ENCODE results near the gene IL6R. TPM values are rescaled to one million over a fixed set of nuclear protein-coding genes. Genes with fewer than 3 reads are reported as not detected.
"Not testable (repeated sequence)": the region's sequence is repeated elsewhere in the genome, so short reads cannot be mapped to it uniquely, and the experiment has no call there.

The IL6R gene
- total RNA-seq, 2 donors from 2014 or later: 6.7 to 8.5 TPM

DNA sequence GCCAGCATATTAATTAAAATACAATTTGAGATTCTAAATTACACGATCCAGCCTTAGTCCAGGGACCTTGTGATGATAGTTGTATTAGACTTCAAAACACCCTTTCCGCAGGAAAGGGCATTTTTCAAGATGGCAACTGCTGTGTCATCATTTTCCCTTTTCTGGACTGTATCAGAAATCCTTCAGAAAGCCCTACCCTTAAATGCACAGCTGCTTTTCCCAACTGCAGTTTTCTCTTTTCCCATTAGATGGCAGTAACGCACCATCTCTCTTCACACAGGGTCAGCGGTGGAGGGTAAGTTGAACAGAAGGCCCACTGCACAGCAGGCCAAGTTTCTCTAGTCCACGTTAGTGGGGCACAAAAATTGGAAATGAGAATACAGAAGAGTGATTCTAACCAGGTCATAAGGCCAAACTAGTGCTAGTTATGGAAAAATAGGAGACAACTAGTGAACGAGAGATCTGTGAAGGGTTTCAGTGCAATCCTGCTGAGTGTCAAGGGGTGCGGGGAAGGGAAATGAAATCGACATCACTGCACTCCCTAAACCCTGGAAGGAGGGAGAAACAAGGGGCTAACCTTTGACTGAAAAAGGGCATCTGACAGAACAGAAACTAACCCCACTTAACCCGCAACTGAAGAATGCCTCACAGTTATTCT, 74.8 kb downstream of the IL6R start:
- DNase-seq (ENCODE audit: low spot score in 2 of 2) (peak in 1 of 2 donors; percentile 76), ATAC-seq (peak; percentile 87 to 89)
- H3K27ac Mint-ChIP-seq: peak overlapping the region in 1 of 2 donors; percentile 31
- no peaks in the 10 kb centered on the region for H3K9me3 Mint-ChIP-seq
- H3K36me3 Mint-ChIP-seq: no peaks in the 10 kb centered on the region

DNA sequence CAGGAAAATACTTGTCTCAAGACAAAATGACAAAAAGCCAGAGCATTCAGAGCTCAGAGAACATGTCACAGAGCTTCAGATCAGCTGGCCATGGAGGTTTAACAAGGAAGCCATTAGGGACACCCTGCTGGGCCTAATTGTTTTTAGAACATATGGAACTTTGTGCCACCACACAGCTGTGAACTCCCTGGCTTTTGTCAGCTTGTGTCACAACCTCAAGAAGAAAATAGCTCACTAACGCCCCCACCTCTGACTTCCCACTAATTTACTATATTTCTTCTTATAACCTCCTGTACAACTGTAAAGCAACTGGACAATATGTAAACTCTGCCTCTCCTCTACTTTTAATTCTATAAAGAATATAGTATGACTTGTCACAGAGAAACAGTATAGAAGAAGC, 75.9 kb downstream of the IL6R start:
- no peak overlapping the region for H3K27ac Mint-ChIP-seq
- no peaks in the 10 kb centered on the region for H3K9me3 Mint-ChIP-seq
- no peak for DNase-seq (ENCODE audit: low spot score in 2 of 2)
- H3K36me3 Mint-ChIP-seq: no peaks in the 10 kb centered on the region
- ATAC-seq: no peak

DNA sequence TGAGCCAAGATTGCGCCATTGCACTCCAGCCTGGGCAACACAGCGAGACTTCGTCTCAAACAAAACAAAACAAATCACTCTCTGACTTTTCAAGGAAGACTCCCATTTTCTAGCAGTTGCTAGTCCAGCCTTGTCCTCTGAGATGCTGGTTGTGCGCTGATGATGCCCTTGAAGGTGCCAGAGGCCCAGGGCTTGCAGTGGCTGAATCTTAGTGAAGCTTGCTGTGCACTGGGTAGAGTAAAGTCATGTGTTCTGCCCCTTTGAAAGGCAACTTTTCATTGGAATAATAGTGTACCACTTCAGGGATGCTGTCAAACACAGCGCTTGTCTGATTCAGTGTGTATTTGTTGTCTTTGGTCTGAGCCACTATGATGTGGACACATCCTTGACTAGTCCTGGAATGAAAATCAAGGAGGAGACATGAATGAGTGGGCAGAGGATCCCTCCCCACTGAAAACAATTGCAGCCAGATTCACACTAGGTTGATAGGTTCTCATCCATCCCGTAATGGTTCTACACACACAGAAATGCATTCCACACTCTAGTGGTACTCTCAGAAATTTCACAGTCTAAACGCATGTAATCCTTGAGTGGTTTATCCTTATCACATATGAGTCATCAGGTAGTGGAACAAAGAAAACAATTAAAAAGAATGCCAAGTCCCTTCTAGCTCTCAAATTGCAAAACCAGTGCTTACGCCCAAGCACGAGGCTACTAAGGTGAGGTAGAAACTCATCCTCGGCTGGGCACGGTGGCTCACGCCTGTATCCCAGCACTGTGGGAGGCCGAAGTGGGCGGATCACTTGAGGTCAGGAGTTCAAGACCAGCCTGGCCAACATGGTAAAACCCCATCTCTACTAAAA, 79.0 kb downstream of the IL6R start:
- Mint-ChIP-seq H3K27ac (no peak overlapping the region), H3K36me3 (no peaks in the 10 kb centered on the region), H3K9me3 (no peaks in the 10 kb centered on the region)
- DNase-seq (ENCODE audit: low spot score in 2 of 2): no peak
- ATAC-seq: no peak

DNA sequence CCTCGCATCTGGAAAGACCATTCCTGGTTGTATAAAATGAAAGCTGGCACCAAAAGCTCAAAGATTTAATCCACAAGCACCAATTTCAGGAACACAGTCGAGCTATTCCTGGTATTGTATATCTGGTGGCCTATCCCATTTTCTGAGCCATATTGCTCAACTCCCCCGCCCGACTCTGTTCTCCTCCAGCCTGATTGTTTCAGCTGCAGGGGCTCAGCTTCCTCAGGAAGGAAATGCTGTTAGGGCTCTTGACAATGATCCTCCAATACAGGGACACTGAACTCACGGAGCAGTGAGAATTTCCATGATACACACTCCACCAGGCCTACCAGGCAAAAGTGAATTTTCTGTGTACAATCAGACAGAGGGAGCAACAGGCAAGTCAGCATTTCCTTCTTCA, 80.0 kb downstream of the IL6R start:
- no peak overlapping the region for H3K27ac Mint-ChIP-seq
- H3K9me3 Mint-ChIP-seq: no peaks in the 10 kb centered on the region
- DNase-seq (ENCODE audit: low spot score in 2 of 2) (no peak), ATAC-seq (no peak)
- H3K36me3 Mint-ChIP-seq: no peaks in the 10 kb centered on the region

DNA sequence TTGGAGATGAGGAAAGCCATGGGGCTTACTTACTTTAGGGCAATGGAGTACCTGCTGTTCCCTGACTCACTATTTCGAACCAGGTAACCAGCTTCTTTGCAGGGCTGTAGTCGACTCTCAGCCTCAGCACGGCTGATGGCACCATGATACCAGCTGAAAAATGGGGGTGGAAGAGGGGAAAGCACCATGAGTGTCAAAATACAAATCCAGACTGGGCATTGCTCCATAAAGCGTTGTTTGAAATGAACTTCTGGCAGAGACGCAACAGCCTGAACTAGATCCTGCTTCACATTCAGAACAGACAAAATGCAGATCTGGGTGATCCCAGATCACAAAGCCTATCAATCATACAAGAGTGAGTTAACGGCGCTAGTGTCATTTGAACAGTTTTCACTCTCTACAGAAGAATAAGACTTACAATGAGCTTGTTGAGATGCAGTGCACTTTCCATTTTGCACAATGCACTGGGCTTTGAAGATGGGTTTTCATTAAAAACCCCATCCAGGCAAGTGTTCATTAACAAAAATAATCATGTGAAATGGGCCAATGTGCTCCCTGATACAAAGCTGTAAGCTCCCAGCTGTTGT, 80.9 kb downstream of the IL6R start:
- Mint-ChIP-seq H3K36me3 (no peaks in the 10 kb centered on the region), H3K9me3 (no peaks in the 10 kb centered on the region)

DNA sequence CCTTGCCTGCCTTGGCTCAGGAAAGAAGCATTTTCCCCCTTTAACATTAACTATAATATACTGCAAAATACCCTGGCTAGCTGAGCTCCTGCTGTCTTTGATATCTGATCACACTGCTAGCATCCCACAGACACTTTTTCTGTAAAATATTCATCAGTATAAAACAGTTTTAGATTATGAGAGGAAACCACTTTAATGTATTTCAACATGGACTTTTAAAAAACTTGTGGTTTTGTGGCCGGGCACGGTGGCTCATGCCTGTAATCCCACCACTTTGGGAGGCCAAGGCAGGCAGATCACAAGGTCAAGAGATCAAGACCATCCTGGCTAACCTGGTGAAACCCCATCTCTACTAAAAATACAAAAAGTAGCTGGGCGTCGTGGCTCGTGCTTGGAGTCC, 81.6 kb downstream of the IL6R start:
- H3K9me3 Mint-ChIP-seq; H3K27ac Mint-ChIP-seq; ATAC-seq; H3K36me3 Mint-ChIP-seq; DNase-seq (ENCODE audit: low spot score in 2 of 2): not testable (repeated sequence)

More for the DNA sequence above, 80.9 kb downstream of the IL6R start:
- H3K27ac Mint-ChIP-seq: no peak overlapping the region
- DNase-seq (ENCODE audit: low spot score in 2 of 2) (no peak), ATAC-seq (no peak)

DNA sequence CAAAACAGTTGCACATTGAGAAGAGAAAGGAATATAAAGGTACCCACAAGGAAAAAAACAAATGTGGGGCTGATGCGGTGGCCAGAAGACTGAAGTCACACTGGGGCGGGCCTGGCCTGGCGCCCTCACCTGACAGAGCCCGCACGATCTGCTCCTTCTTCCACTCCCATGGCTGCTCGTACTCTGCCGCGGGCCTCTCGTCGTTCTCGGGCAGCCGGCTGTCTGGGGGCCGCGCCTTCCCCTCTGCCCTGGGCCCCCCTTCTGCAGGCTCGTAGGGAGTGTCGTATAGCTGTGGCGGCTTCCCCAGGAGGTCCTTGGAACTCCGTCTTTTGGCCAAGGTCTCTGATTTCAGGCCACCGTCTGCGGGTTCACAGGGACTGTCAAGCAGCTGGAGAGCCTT, 83.8 kb downstream of the IL6R start:
- ATAC-seq: no peak
- Mint-ChIP-seq H3K9me3 (no peaks in the 10 kb centered on the region), H3K27ac (no peak overlapping the region)

DNA sequence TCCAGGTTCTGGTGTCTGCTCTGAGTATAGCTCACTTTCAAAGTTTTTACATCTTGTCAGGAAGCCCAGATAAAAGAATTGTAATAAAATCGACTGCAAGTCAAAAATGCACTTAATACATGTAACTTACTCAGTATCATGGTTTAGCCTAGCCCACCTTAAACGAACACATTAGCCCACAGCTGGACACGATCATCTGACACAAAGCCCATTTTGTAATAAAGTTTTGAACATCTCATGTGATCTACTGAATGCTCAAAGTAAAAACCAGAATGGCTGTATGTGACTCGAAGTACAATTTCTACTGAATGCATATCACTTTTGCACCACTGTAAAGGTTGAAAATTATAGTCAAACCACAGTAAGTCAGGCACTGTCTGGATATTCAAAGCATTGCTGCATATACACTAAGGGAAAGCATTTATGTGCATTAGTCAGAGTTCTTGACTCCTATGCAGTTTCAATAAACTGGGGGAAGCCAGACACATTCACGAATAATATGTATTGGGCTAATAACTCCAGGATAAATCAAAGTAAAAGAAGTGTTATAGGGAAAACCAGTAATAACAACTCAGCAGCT, 84.6 kb downstream of the IL6R start:
- Mint-ChIP-seq H3K36me3 (no peaks in the 10 kb centered on the region), H3K9me3 (no peaks in the 10 kb centered on the region), H3K27ac (no peak overlapping the region)
- ATAC-seq: peak; percentile 43 to 52
- DNase-seq (ENCODE audit: low spot score in 2 of 2): no peak

More for the DNA sequence above, 83.8 kb downstream of the IL6R start:
- no peaks in the 10 kb centered on the region for H3K36me3 Mint-ChIP-seq
- DNase-seq (ENCODE audit: low spot score in 2 of 2): no peak

DNA sequence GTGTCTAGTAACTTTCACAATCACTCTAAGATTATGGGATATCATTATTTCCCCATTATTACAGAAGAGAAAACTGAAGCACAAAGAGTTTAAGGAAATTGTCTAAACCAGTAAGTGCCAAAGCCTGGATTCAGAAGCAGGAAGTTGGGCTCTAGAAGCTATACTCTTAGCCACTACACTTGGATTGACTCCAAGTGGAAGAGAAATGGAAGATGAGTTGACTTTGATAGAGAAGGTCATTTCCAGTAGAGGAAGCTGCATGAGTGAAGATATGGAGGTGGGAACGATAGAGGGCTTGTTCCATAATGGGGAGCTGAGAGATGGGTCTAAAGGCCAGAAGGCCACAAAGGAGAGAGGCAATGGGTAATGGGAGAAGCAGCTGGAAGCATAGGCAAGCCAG, 85.2 kb downstream of the IL6R start:
- DNase-seq (ENCODE audit: low spot score in 2 of 2) (no peak), ATAC-seq (no peak)
- Mint-ChIP-seq H3K36me3 (no peaks in the 10 kb centered on the region), H3K27ac (no peak overlapping the region), H3K9me3 (no peaks in the 10 kb centered on the region)

DNA sequence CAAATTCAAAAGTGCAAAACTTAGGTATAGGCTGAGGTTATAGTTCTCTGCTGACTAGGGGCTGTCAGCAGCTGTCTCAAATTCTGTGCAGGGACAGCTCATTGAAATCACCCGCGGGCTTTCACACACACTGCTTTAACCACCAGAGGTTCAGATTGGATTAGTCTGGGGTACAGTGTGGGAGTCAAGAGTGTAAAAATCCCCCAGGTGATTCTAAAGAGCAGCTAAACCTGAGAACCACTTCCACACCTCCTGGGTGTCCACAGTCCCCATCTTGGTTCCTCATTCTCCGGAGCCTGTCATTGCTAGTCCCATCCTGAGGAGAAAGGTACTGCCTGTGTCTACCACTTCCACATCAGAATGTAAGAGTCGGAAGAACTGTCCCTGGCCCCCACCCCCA, 87.0 kb downstream of the IL6R start:
- no peak overlapping the region for H3K27ac Mint-ChIP-seq
- DNase-seq (ENCODE audit: low spot score in 2 of 2): no peak

DNA sequence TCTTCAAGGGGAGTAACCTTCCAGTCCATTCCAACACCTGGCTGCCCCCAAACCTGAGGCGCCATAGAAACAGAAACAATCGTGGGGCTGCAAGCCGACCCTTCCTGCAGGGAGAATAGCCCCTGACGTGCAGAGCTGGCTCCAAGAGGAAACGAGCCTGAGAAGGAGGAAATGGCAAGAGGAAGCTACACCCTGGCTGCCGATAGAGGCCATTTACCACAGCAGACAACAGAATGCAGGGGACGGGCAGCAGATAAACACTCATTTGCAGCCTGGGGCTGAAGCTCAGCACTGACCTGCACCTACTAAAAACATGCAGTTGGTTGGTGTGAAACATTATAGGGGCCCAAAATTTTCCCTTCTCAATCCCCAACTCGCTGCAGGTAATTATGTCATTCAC, 88.1 kb downstream of the IL6R start:
- DNase-seq (ENCODE audit: low spot score in 2 of 2) (no peak), ATAC-seq (no peak)

More for the DNA sequence above, 87.0 kb downstream of the IL6R start:
- H3K36me3 Mint-ChIP-seq: no peaks in the 10 kb centered on the region
- peak in 1 of 2 donors; percentile 20 for ATAC-seq
- no peaks in the 10 kb centered on the region for H3K9me3 Mint-ChIP-seq

DNA sequence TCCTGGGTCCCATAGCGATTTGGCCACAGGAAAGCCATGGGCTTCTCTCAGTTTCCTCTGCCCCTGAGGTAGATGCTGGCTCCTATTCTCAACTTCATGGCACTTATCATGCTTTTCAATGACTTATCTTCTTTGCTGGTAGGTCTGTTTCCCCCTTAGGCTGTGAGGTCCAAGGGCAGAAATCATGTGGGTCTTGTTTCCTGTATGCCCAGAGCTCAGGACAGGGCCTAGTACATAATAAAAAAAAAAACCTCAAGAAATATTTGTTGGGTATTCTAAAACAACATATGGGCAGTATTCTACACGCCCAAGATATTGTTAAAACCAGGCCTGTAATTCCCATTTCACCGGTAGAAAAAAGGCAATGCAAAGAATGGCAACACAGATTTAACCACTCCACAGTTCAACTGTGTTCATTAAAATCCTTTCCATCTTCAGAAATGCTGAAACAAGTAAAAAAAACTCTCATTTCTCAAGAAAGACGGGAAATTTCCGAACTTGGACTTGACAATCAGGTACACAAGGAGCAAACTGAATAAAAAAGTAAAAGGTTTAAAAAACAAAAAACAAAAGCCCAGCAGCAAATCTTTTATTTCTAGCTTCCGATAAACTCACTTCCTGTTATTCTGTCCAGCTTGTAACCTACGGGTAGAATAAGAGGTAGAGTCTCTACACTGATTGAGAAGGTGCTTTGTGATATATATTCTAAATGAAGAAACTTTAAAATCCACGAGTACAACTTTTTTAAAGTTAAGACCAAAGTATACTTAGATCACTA, 90.5 kb downstream of the IL6R start:
- Mint-ChIP-seq H3K9me3 (peaks cover 0 to 11% of the 10 kb centered on the region in 2 donors), H3K36me3 (peaks cover 6 to 20% of the 10 kb centered on the region in 2 donors), H3K27ac (no peak overlapping the region)
- DNase-seq (ENCODE audit: low spot score in 2 of 2): no peak
- ATAC-seq: no peak

More for the DNA sequence above, 88.1 kb downstream of the IL6R start:
- Mint-ChIP-seq H3K27ac (no peak overlapping the region), H3K9me3 (no peaks in the 10 kb centered on the region), H3K36me3 (no peaks in the 10 kb centered on the region)

DNA sequence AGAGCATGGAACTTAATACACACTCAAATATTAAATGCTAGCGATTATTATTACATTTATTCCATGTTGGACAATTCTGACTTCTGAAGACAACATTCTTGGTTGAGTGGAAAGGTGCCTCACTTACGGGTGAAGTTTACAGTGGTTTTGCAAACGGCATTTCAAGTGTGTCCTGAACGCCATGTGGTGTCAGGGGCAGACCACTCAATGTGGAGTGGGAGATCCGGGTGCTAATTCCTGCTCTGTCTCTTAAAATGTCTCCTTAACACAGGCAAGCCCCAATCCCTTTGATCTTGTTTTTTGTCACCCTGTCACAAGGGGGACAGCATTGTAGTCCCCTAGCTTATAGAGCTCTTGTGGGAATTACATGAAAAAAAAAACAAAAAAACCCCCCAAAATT, 91.2 kb downstream of the IL6R start:
- Mint-ChIP-seq H3K9me3 (peaks cover 0 to 12% of the 10 kb centered on the region in 2 donors), H3K36me3 (peaks cover 8 to 27% of the 10 kb centered on the region in 2 donors), H3K27ac (peak overlapping the region in 1 of 2 donors; percentile 64)
- ATAC-seq: no peak
- no peak for DNase-seq (ENCODE audit: low spot score in 2 of 2)

DNA sequence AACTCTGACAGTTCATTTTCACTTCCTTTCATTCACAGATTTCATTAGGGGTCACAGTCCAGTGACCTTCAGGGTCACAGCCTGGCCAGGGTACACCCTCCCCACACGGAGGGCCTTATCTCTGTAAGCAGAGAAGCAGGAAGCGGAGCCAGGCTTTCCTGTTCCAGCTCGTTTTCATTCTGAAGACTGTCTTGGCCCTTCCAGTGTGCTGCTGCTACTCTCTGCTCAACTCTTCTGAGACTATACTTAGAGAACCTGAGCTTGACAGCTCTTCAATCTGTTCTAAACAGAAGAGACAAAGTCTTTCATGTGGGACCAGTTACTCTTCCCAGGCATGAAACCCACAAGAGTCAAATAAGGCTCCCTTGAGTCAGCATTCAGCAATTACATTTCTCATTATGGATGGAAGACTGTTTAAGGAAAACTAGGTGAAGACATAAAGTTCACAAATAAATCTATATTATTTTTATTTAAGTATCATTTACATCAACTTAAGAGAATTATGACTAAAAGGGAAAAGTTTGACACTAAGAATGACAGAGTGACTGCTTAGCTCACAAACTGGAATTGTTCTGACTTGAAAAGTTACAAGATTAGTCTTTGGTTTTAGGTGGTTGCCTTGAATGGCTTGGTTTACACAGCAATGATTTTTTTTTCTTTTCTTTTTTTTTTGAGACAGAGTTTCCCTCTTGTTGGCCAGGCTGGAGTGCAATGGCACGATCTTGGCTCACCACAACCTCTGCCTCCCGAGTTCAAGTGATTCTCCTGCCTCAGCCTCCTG, 92.1 kb downstream of the IL6R start:
- ATAC-seq (peak; percentile 57 to 87), DNase-seq (ENCODE audit: low spot score in 2 of 2) (no peak)
- H3K9me3 Mint-ChIP-seq: peaks cover 0 to 12% of the 10 kb centered on the region in 2 donors
- peak overlapping the region; percentile 64 to 92 for H3K27ac Mint-ChIP-seq
- H3K36me3 Mint-ChIP-seq: peaks cover 8 to 27% of the 10 kb centered on the region in 2 donors

DNA sequence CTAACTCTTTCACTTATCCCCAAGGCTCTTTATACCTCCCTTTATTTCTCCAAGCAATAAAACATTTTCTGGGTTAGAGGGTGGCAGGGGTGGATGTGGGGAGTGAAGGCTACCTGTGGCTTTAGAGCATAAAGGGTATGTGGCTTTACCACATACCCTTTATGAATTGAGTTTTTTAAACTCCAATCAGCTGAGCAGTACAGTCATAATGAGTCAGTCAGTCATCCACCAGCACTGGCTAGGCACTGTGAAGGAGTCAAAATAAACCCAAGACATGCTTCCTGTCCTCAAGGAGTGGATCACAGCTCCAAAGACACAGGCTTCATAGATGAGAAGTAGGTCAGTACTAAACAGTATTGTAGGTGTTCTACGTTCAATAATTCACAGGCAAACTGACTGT, 94.3 kb downstream of the IL6R start:
- Mint-ChIP-seq H3K9me3 (peaks cover 0 to 12% of the 10 kb centered on the region in 2 donors), H3K27ac (no peak overlapping the region), H3K36me3 (peaks cover 8 to 27% of the 10 kb centered on the region in 2 donors)
- ATAC-seq (peak; percentile 62 to 93), DNase-seq (ENCODE audit: low spot score in 2 of 2) (no peak)

DNA sequence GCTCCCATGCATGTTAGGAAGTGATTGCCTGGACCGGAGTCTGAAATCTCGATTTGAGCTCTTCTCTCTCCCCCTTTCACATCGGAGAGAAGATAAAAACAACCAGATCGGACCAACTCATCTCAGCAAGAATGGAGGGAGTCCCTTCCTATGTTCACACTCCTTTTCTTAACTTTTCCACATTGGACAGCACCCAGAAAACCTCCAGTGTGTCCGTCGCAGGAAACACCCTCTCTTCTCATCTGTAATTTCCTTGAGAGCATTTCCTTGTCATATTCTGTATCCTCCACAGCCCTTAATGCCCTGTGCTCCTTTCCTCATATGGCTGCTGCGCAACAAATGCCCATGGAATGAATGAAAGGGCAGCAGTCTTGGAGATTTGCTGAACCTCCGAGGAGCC, 95.4 kb downstream of the IL6R start:
- H3K9me3 Mint-ChIP-seq: peaks cover 0 to 12% of the 10 kb centered on the region in 2 donors
- no peak for ATAC-seq
- no peak for DNase-seq (ENCODE audit: low spot score in 2 of 2)
- H3K27ac Mint-ChIP-seq: no peak overlapping the region
- H3K36me3 Mint-ChIP-seq: peaks cover 8 to 27% of the 10 kb centered on the region in 2 donors

Data from activated naive CD4-positive, alpha-beta T cell treated with anti-CD3 and anti-CD28 coated beads, Interleukin-2, amount 50 U/mL, for 72 hours (primary cell).